IPS-18c (cell line): ENCODE data around the gene DNAJC11.

Experiments
- H3K4me3 ChIP-seq: 2 replicates; pipeline ENCODE4 v1.7.0; 2013; ENCODE audit warnings: low read depth, mild to moderate bottlenecking, low read length, moderate library complexity; ENCODE audit not compliant: insufficient read depth
- H3K9me3 ChIP-seq: one replicate; pipeline ENCODE4 v1.6.1; 2013; ENCODE audit warnings: mild to moderate bottlenecking, low read length, moderate library complexity; ENCODE audit not compliant: control insufficient read depth, insufficient read depth

DNAJC11 gene

DNA sequence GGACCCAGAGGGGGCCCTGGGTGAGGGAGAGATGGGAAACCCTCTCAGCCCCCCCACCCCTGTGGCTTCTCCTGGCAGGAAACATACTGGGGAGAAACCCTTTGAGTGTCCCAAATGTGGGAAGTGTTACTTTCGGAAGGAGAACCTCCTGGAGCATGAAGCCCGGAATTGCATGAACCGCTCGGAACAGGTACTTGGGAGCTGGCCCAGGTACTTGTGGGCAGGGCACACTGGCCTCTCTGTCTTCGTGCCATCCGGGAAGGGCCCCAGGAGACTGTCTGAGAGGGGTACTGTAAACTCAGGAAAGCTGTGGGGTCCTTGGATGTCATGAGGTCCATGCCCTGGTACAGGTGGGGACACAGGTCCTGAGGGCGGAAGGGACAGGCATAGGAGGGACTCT, 115.8 kb downstream of the DNAJC11 start:
- no peaks in the 10 kb centered on the region for H3K9me3 ChIP-seq

DNA sequence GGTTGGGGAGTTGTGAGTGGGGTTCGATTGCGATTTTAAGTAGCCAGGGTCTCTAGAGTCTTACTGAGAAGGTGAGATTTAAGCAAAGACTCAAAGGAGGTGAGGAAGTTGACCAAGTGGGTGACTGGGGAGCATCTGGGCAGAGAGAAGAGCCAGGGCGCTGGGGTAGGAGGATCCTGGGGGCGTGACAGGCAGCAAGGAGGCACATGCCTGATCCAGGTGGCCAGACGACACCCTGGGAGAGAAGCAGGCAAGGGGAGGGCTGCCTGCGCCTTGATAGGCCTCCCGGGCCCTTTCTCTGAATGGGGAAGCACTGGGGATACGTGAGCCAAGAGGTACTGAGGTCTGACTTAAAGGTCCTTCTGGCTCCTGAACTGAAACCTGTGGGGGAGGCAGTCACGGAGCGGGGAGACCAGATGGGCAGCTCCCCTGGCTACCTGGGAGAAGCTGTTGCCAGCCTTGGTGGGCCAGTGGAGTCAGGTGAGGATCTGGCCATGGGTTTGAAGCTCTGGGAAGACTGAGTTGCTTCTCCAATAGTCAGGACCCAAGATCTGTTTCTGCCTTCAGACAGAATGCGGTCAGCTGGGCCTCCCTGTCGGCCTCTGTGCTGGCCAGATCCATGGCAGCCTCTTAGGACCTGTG, 116.4 kb downstream of the DNAJC11 start:
- no peak overlapping the region for H3K4me3 ChIP-seq
- H3K9me3 ChIP-seq = no peaks in the 10 kb centered on the region

More for the DNA sequence above, 115.8 kb downstream of the DNAJC11 start:
- H3K4me3 ChIP-seq = no peak overlapping the region
